HG03469 (cell line): ENCODE measurements around the gene RPS19BP1.
"Not testable (repeated sequence)": the region's sequence is repeated elsewhere in the genome, so short reads cannot be mapped to it uniquely, and the experiment has no call there.

Experiments used
- ATAC-seq: cut with Tn5 transposase; IDR thresholded peaks from one replicate; pipeline ENCODE4 v1.9.1; 2021; ENCODE audit warnings: mild to moderate bottlenecking, moderate library complexity, moderate number of reproducible peaks; ENCODE audit not compliant: unreplicated experiment

Gene RPS19BP1

GRCh38 chr22:39528681-39529486, 3.7 kb downstream of the RPS19BP1 start:
- ATAC-seq = peak; percentile 17

- no peak for ATAC-seq
Measured at GRCh38 chr22:39528080-39528661, 4.4 kb downstream of the RPS19BP1 start.

GRCh38 chr22:39527481-39527961, 5.0 kb downstream of the RPS19BP1 start:
- ATAC-seq = no peak

- no peak for ATAC-seq
Measured at GRCh38 chr22:39526736-39527171, 5.8 kb downstream of the RPS19BP1 start.

GRCh38 chr22:39525658-39525975, 6.9 kb downstream of the RPS19BP1 start:
- ATAC-seq = no peak

GRCh38 chr22:39524753-39525657, 7.5 kb downstream of the RPS19BP1 start:
- no peak for ATAC-seq

- no peak for ATAC-seq
Measured at GRCh38 chr22:39524089-39524752, 8.3 kb downstream of the RPS19BP1 start.

- ATAC-seq = no peak
Measured at GRCh38 chr22:39522567-39523300, 9.8 kb downstream of the RPS19BP1 start.

- ATAC-seq = not testable (repeated sequence)
Measured at GRCh38 chr22:39522091-39522490, 10.5 kb downstream of the RPS19BP1 start.

- not testable (repeated sequence) for ATAC-seq
Measured at GRCh38 chr22:39521106-39521885, 11.3 kb downstream of the RPS19BP1 start.

- peak; percentile 17 for ATAC-seq
Measured at GRCh38 chr22:39520226-39521105, 12.1 kb downstream of the RPS19BP1 start, which contains the start of gene ATF4. Gene ATF4, plus strand, starts transcription at chr22:39520562. Its CDS starts 884 bp downstream, at chr22:39521446.

GRCh38 chr22:39519681-39520225, 12.8 kb downstream of the RPS19BP1 start:
- ATAC-seq = peak; percentile 39

- ATAC-seq = no peak
Measured at GRCh38 chr22:39518996-39519680, 13.4 kb downstream of the RPS19BP1 start.

GRCh38 chr22:39518144-39518786, 14.3 kb downstream of the RPS19BP1 start:
- no peak for ATAC-seq

GRCh38 chr22:39517470-39517869, 15.1 kb downstream of the RPS19BP1 start:
- ATAC-seq = no peak

GRCh38 chr22:39515266-39516050, 17.1 kb downstream of the RPS19BP1 start:
- no peak for ATAC-seq
